Activated naive CD4-positive, alpha-beta T cell treated with anti-CD3 and anti-CD28 coated beads, Interleukin-2, amount 50 U/mL, for 72 hours (primary cell): Measurements from ENCODE around the gene UBAP2L. TPM values are rescaled to one million over a fixed set of nuclear protein-coding genes. Genes with fewer than 3 reads are reported as not detected.
"Not testable (repeated sequence)": the region's sequence is repeated elsewhere in the genome, so short reads cannot be mapped to it uniquely, and the experiment has no call there.

Experiments
- ATAC-seq, 2 donors: fragments of 150-1000 bp; cut with Tn5 transposase; 2 replicates each; pipeline ENCODE4 v1.10.0; 2021; ENCODE audit warnings: mild to moderate bottlenecking in 2 of 2, moderate library complexity in 2 of 2
- DNase-seq, 2 donors: peaks; one replicate each; pipeline ENCODE4 v3.0.0; 2021 to 2022; ENCODE audit warnings: low spot score in 2 of 2
- H3K27ac Mint-ChIP-seq, 2 donors: one replicate each; pipeline ENCODE4 v1.8.0; 2022; ENCODE audit warnings: mild to moderate bottlenecking in 2 of 2, mixed read lengths in 2 of 2
- H3K36me3 Mint-ChIP-seq, 2 donors: one replicate each; pipeline ENCODE4 v1.8.0; 2022; ENCODE audit warnings: mixed read lengths in 2 of 2
- H3K9me3 Mint-ChIP-seq, 2 donors: one replicate each; pipeline ENCODE4 v1.8.0; 2022; ENCODE audit warnings: mixed read lengths in 2 of 2
- total RNA-seq, 2 donors: library from RNA; stranded (reverse); gene quantifications; one replicate each; pipeline ENCODE4 v1.2.3, GENCODE V29; 2022

Gene UBAP2L
- total RNA-seq, 2 donors from 2014 or later = 188 to 240 TPM

- H3K27ac Mint-ChIP-seq, H3K36me3 Mint-ChIP-seq, DNase-seq, H3K9me3 Mint-ChIP-seq, ATAC-seq: not testable (repeated sequence)
These were observed 88.4 kb downstream of the UBAP2L start for GRCh38 chr1:154309136-154309535.

- DNase-seq, H3K27ac Mint-ChIP-seq, H3K36me3 Mint-ChIP-seq, H3K9me3 Mint-ChIP-seq, ATAC-seq: not testable (repeated sequence)
These were observed 91.7 kb downstream of the UBAP2L start for GRCh38 chr1:154312229-154313065.

- DNase-seq (no peak), ATAC-seq (no peak)
- no peak overlapping the region for H3K27ac Mint-ChIP-seq
- peaks cover 5 to 9% of the 10 kb centered on the region in 2 donors for H3K9me3 Mint-ChIP-seq
- no peaks in the 10 kb centered on the region for H3K36me3 Mint-ChIP-seq
These were observed 92.3 kb downstream of the UBAP2L start for GRCh38 chr1:154313066-154313356.

GRCh38 chr1:154314226-154314625 lies 93.5 kb downstream of the UBAP2L start:
- ATAC-seq, H3K27ac Mint-ChIP-seq, H3K9me3 Mint-ChIP-seq, DNase-seq, H3K36me3 Mint-ChIP-seq: not testable (repeated sequence)

- H3K36me3 Mint-ChIP-seq = no peaks in the 10 kb centered on the region
- DNase-seq (no peak), ATAC-seq (no peak)
- no peak overlapping the region for H3K27ac Mint-ChIP-seq
- peaks cover 5 to 8% of the 10 kb centered on the region in 2 donors for H3K9me3 Mint-ChIP-seq
These were observed 95.9 kb downstream of the UBAP2L start for GRCh38 chr1:154316704-154317103.

- ATAC-seq (no peak), DNase-seq (no peak)
- Mint-ChIP-seq H3K27ac (no peak overlapping the region), H3K36me3 (no peaks in the 10 kb centered on the region), H3K9me3 (peaks cover 5 to 8% of the 10 kb centered on the region in 2 donors)
These were observed 97.6 kb downstream of the UBAP2L start for GRCh38 chr1:154318386-154318785.

Other genes with a start within 250 kb of the UBAP2L start
- gene JTB, start 243.3 kb upstream of the UBAP2L start, total RNA-seq = 100 to 1,000 TPM in 1 of 2 donors, 10 to 100 TPM in 1; 51.0 to 130 TPM
- gene RAB13, start 234.6 kb upstream of the UBAP2L start, total RNA-seq = 10 to 100 TPM; 13.4 to 22.1 TPM
- gene RPS27, start 230.2 kb upstream of the UBAP2L start, total RNA-seq = 1,000 to 10,000 TPM; 1,375 to 1,502 TPM
- under 1 TPM; 0.10 to 0.11 TPM for gene NUP210L, start 65.9 kb upstream of the UBAP2L start, total RNA-seq
- 100 to 1,000 TPM; 373 to 610 TPM for gene TPM3, start 28.9 kb upstream of the UBAP2L start, total RNA-seq
- gene CFAP141, start 14.6 kb upstream of the UBAP2L start, total RNA-seq = not detected
- 100 to 1,000 TPM; 147 to 198 TPM for gene HAX1, start 51.7 kb downstream of the UBAP2L start, total RNA-seq
- gene AQP10, start 100.1 kb downstream of the UBAP2L start, total RNA-seq = not detected
- 10 to 100 TPM; 48.0 to 56.1 TPM for gene ATP8B2, start 104.6 kb downstream of the UBAP2L start, total RNA-seq
- gene IL6R, start 184.4 kb downstream of the UBAP2L start, total RNA-seq = 1 to 10 TPM; 6.7 to 8.5 TPM